Ishikawa (cell line): ENCODE data around the gene NACAD.

ENCODE experiments used
- EP300 ChIP-seq: IDR thresholded peaks from 2 replicates; pipeline ENCODE4 v1.6.1; 2012; ENCODE audit warnings: borderline replicate concordance
- FOXM1 ChIP-seq: IDR thresholded peaks from 2 replicates; pipeline ENCODE4 v1.6.1; 2012; ENCODE audit warnings: low read depth, borderline replicate concordance
- MAX ChIP-seq: IDR thresholded peaks from 2 replicates; pipeline ENCODE4 v1.6.1; 2012
- RAD21 ChIP-seq: IDR thresholded peaks from 2 replicates; pipeline ENCODE4 v1.6.1; 2012; ENCODE audit warnings: low read depth
- REST ChIP-seq: IDR thresholded peaks from 2 replicates; pipeline ENCODE4 v1.6.1; 2012; ENCODE audit warnings: low read depth, mild to moderate bottlenecking
- TAF1 ChIP-seq: IDR thresholded peaks from 2 replicates; pipeline ENCODE4 v1.6.1; 2012; ENCODE audit warnings: low read depth, mild to moderate bottlenecking
- TEAD4 ChIP-seq: IDR thresholded peaks from 2 replicates; pipeline ENCODE4 v1.6.1; 2012
- USF1 ChIP-seq: IDR thresholded peaks from 2 replicates; pipeline ENCODE4 v1.6.1; 2012

GRCh38 chr7:45052011-45052410 lies 36.8 kb downstream of the NACAD start:
- TF ChIP-seq RAD21 (no peak), FOXM1 (no peak), MAX (no peak), EP300 (no peak), TAF1 (no peak), REST (no peak), TEAD4 (no peak), USF1 (no peak)
